ENCODE measurements around the gene RALGAPA2. TPM values are rescaled to one million over a fixed set of nuclear protein-coding genes. Genes with fewer than 3 reads are reported as not detected.

Gene RALGAPA2
- total RNA-seq, 2 donors from 2014 or later: 40.2 to 45.4 TPM

- intact Hi-C loops (cut with DNase I): no loop called here
- Histone ChIP-seq H3K4me1 (no peaks in the 10 kb centered on the region), H3K36me3 (replicated peaks in 1 of 2; ENCODE audit: insufficient read depth in 1 of 2, low read depth in 2 of 2) (peaks cover 0 to 11% of the 10 kb centered on the region in 2 donors), H3K27ac (no peak overlapping the region), H3K9me3 (no peaks in the 10 kb centered on the region), H3K27me3 (no peaks in the 10 kb centered on the region), H3K4me3 (no peak overlapping the region)
- no peak for TF ChIP-seq CTCF (IDR thresholded peaks at IDR 0.05)
- no peak for TF ChIP-seq POLR2A (IDR thresholded peaks at IDR 0.05)
- ATAC-seq: no peak
- WGBS, 2 donors: 89 to 94% methylated on average over 2 to 6 of the region's 6 CpGs
- DNase-seq: no peak
Measured at GRCh38 chr20:20531283-20531682, 181.2 kb downstream of the RALGAPA2 start.

GRCh38 chr20:20530428-20531151 lies 181.9 kb downstream of the RALGAPA2 start:
- DNase-seq: no peak
- no peak for ATAC-seq
- H3K4me3 ChIP-seq: no peak overlapping the region
- intact Hi-C loops (cut with DNase I): no loop called here
- no peaks in the 10 kb centered on the region for H3K4me1 ChIP-seq
- H3K36me3 ChIP-seq (replicated peaks in 1 of 2; ENCODE audit: insufficient read depth in 1 of 2, low read depth in 2 of 2): peaks cover 0 to 11% of the 10 kb centered on the region in 2 donors
- no peak for TF ChIP-seq POLR2A (IDR thresholded peaks at IDR 0.05)
- no peak for TF ChIP-seq CTCF (IDR thresholded peaks at IDR 0.05)
- WGBS, 2 donors: 88 to 94% methylated on average over 7 of the region's 7 CpGs
- no peak overlapping the region for H3K27ac ChIP-seq
- H3K27me3 ChIP-seq: no peaks in the 10 kb centered on the region
- H3K9me3 ChIP-seq: no peaks in the 10 kb centered on the region

GRCh38 chr20:20529597-20529996 lies 182.8 kb downstream of the RALGAPA2 start:
- intact Hi-C loops (cut with DNase I): no loop called here
- no peak for DNase-seq
- no peaks in the 10 kb centered on the region for H3K9me3 ChIP-seq
- no peak overlapping the region for H3K27ac ChIP-seq
- H3K4me1 ChIP-seq: no peaks in the 10 kb centered on the region
- H3K27me3 ChIP-seq: no peaks in the 10 kb centered on the region
- peaks cover 0 to 11% of the 10 kb centered on the region in 2 donors for H3K36me3 ChIP-seq (replicated peaks in 1 of 2; ENCODE audit: insufficient read depth in 1 of 2, low read depth in 2 of 2)
- no peak for ATAC-seq
- TF ChIP-seq POLR2A (IDR thresholded peaks at IDR 0.05) (no peak), CTCF (IDR thresholded peaks at IDR 0.05) (no peak)
- no peak overlapping the region for H3K4me3 ChIP-seq
- 98% methylated on average over 4 of the region's 4 CpGs for WGBS, 2 donors

GRCh38 chr20:20528861-20529260 lies 183.6 kb downstream of the RALGAPA2 start:
- Histone ChIP-seq H3K27me3 (no peaks in the 10 kb centered on the region), H3K27ac (no peak overlapping the region), H3K4me1 (no peaks in the 10 kb centered on the region), H3K36me3 (replicated peaks in 1 of 2; ENCODE audit: insufficient read depth in 1 of 2, low read depth in 2 of 2) (peaks cover 0 to 13% of the 10 kb centered on the region in 2 donors), H3K4me3 (no peak overlapping the region), H3K9me3 (no peaks in the 10 kb centered on the region)
- ATAC-seq (no peak), DNase-seq (no peak)
- TF ChIP-seq CTCF (IDR thresholded peaks at IDR 0.05) (no peak), POLR2A (IDR thresholded peaks at IDR 0.05) (no peak)
- WGBS, 2 donors: 87% methylated on average over 3 of the region's 3 CpGs
- intact Hi-C loops (cut with DNase I): no loop called here

GRCh38 chr20:20527661-20528060 lies 184.8 kb downstream of the RALGAPA2 start:
- peaks cover 0 to 13% of the 10 kb centered on the region in 2 donors for H3K36me3 ChIP-seq (replicated peaks in 1 of 2; ENCODE audit: insufficient read depth in 1 of 2, low read depth in 2 of 2)
- intact Hi-C loops (cut with DNase I): no loop called here
- 96 to 98% methylated on average over 4 of the region's 4 CpGs for WGBS, 2 donors
- TF ChIP-seq CTCF (IDR thresholded peaks at IDR 0.05) (no peak), POLR2A (IDR thresholded peaks at IDR 0.05) (no peak)
- no peak for DNase-seq
- no peak for ATAC-seq
- no peaks in the 10 kb centered on the region for H3K27me3 ChIP-seq
- no peak overlapping the region for H3K27ac ChIP-seq
- no peaks in the 10 kb centered on the region for H3K4me1 ChIP-seq
- no peaks in the 10 kb centered on the region for H3K9me3 ChIP-seq
- H3K4me3 ChIP-seq: no peak overlapping the region

Measured in body of pancreas (tissue), 4 donors.